ENCODE data around the gene PGF. TPM values are rescaled to one million over a fixed set of nuclear protein-coding genes. Genes with fewer than 3 reads are reported as not detected.

PGF gene
- total RNA-seq, 2 donors from 2014 or later, result 5.0 to 7.6 TPM

GRCh38 chr14:74954947-74955228 lies 509 bp downstream of the PGF start:
- Mint-ChIP-seq H3K27ac (no peak overlapping the region), H3K27me3 (ENCODE audit: insufficient read depth) (peaks cover 15% of the 10 kb centered on the region), H3K4me3 (peak overlapping the region; percentile 43), H3K9me3 (no peaks in the 10 kb centered on the region), H3K36me3 (ENCODE audit: low read depth) (no peaks in the 10 kb centered on the region), H3K4me1 (peaks cover 16% of the 10 kb centered on the region)
- DNase-seq, result no peak
- no peaks in the 10 kb centered on the region for H3K36me3 ChIP-seq (ENCODE audit: control insufficient read depth, insufficient read depth, low read length)
- no peaks in the 10 kb centered on the region for H3K9me3 ChIP-seq (ENCODE audit: control insufficient read depth, low read length)
- peak overlapping the region; percentile 64 for H3K4me3 ChIP-seq (ENCODE audit: low read length)
- peaks cover 11% of the 10 kb centered on the region for H3K4me1 ChIP-seq (ENCODE audit: control insufficient read depth, insufficient read depth, low read length)
- TF ChIP-seq CTCF (conservative IDR thresholded peaks at IDR 0.05), result no peak
- H3K27me3 ChIP-seq (ENCODE audit: control insufficient read depth, insufficient read depth, low read length, poor library complexity, severe bottlenecking), result peaks cover 24% of the 10 kb centered on the region
- 75% methylated on average over 3 of the region's 3 CpGs; no CpG with 5 or more reads in 1 of the 2 experiments for WGBS, 2 experiments (ENCODE audit: insufficient coverage in 1 of 2, insufficient read length in 1 of 2)
- no peak overlapping the region for H3K27ac ChIP-seq (ENCODE audit: low read depth, low read length)
- H3K9ac ChIP-seq (ENCODE audit: extremely low read depth, low read length, poor library complexity, severe bottlenecking), result no peak overlapping the region

GRCh38 chr14:74954232-74954946 lies 1.0 kb downstream of the PGF start:
- 66 to 81% methylated on average over 10 to 18 of the region's 18 CpGs for WGBS, 2 experiments (ENCODE audit: insufficient coverage in 1 of 2, insufficient read length in 1 of 2)
- DNase-seq, result no peak
- peaks cover 17% of the 10 kb centered on the region for H3K4me1 Mint-ChIP-seq
- no peak overlapping the region for H3K4me3 ChIP-seq (ENCODE audit: low read length)
- no peak for TF ChIP-seq CTCF (conservative IDR thresholded peaks at IDR 0.05)
- peak overlapping the region; percentile 43 for H3K4me3 Mint-ChIP-seq
- no peaks in the 10 kb centered on the region for H3K9me3 ChIP-seq (ENCODE audit: control insufficient read depth, low read length)
- H3K36me3 Mint-ChIP-seq (ENCODE audit: low read depth), result no peaks in the 10 kb centered on the region
- H3K9me3 Mint-ChIP-seq, result no peaks in the 10 kb centered on the region
- no peak overlapping the region for H3K9ac ChIP-seq (ENCODE audit: extremely low read depth, low read length, poor library complexity, severe bottlenecking)
- no peak overlapping the region for H3K27ac Mint-ChIP-seq
- H3K27me3 Mint-ChIP-seq (ENCODE audit: insufficient read depth), result peaks cover 15% of the 10 kb centered on the region
- H3K27me3 ChIP-seq (ENCODE audit: control insufficient read depth, insufficient read depth, low read length, poor library complexity, severe bottlenecking), result peaks cover 24% of the 10 kb centered on the region
- no peak overlapping the region for H3K27ac ChIP-seq (ENCODE audit: low read depth, low read length)
- no peaks in the 10 kb centered on the region for H3K36me3 ChIP-seq (ENCODE audit: control insufficient read depth, insufficient read depth, low read length)
- H3K4me1 ChIP-seq (ENCODE audit: control insufficient read depth, insufficient read depth, low read length), result peaks cover 11% of the 10 kb centered on the region

GRCh38 chr14:74953686-74954085 lies 1.7 kb downstream of the PGF start:
- peaks cover 11% of the 10 kb centered on the region for H3K4me1 ChIP-seq (ENCODE audit: control insufficient read depth, insufficient read depth, low read length)
- no peak for DNase-seq
- no peak overlapping the region for H3K4me3 Mint-ChIP-seq

More at GRCh38 chr14:74953686-74954085, 1.7 kb downstream of the PGF start:
- no peak overlapping the region for H3K27ac ChIP-seq (ENCODE audit: low read depth, low read length)
- WGBS, 2 experiments (ENCODE audit: insufficient coverage in 1 of 2, insufficient read length in 1 of 2), result 93 to 98% methylated on average over 4 to 5 of the region's 5 CpGs
- no peak overlapping the region for H3K27ac Mint-ChIP-seq
- H3K36me3 ChIP-seq (ENCODE audit: control insufficient read depth, insufficient read depth, low read length), result no peaks in the 10 kb centered on the region
- peaks cover 13% of the 10 kb centered on the region for H3K27me3 Mint-ChIP-seq (ENCODE audit: insufficient read depth)
- no peak for TF ChIP-seq CTCF (conservative IDR thresholded peaks at IDR 0.05)
- no peaks in the 10 kb centered on the region for H3K36me3 Mint-ChIP-seq (ENCODE audit: low read depth)
- no peak overlapping the region for H3K9ac ChIP-seq (ENCODE audit: extremely low read depth, low read length, poor library complexity, severe bottlenecking)
- H3K4me1 Mint-ChIP-seq, result peaks cover 17% of the 10 kb centered on the region
- no peak overlapping the region for H3K4me3 ChIP-seq (ENCODE audit: low read length)
- no peaks in the 10 kb centered on the region for H3K9me3 Mint-ChIP-seq
- peaks cover 24% of the 10 kb centered on the region for H3K27me3 ChIP-seq (ENCODE audit: control insufficient read depth, insufficient read depth, low read length, poor library complexity, severe bottlenecking)
- no peaks in the 10 kb centered on the region for H3K9me3 ChIP-seq (ENCODE audit: control insufficient read depth, low read length)

Measured in endodermal cell (in vitro differentiated cells).